ENCODE measurements around the gene ETV2. TPM values are rescaled to one million over a fixed set of nuclear protein-coding genes. Genes with fewer than 3 reads are reported as not detected.

ETV2 gene
- total RNA-seq, 2 experiments from 2014 or later, result 1.2 to 1.4 TPM

- Mint-ChIP-seq H3K4me3 (no peak overlapping the region), H3K4me1 (ENCODE audit: low read depth) (peaks cover 4% of the 10 kb centered on the region), H3K27ac (no peak overlapping the region), H3K36me3 (ENCODE audit: low read depth) (peaks cover 10% of the 10 kb centered on the region), H3K27me3 (no peaks in the 10 kb centered on the region), H3K9me3 (no peaks in the 10 kb centered on the region)
- ATAC-seq (no peak), DNase-seq (no peak)
- POLR2A ChIA-PET, result interaction anchor here (1.0 to 2.5 kb wide), 5 partner anchors 11 to 276 kb away, joined by 3 to 11 read pairs (median 4); partner anchors contain the start of genes COX6B1, ETV2, FFAR1 and HAUS5
- intact Hi-C loops (cut with micrococcal nuclease), result no loop called here
- CTCF ChIA-PET, result interaction anchor here (0.8 kb wide), 1 partner anchor 16 kb away, joined by 3 read pairs; no protein-coding TSS in a partner anchor
- TF ChIP-seq CTCF (IDR thresholded peaks at IDR 0.05), result no peak
Observed at GRCh38 chr19:35623327-35624010, 18.1 kb upstream of the ETV2 start.

- DNase-seq, result no peak
- TF ChIP-seq CTCF (IDR thresholded peaks at IDR 0.05), result no peak
- Mint-ChIP-seq H3K36me3 (ENCODE audit: low read depth) (peaks cover 32% of the 10 kb centered on the region), H3K9me3 (no peaks in the 10 kb centered on the region), H3K4me1 (ENCODE audit: low read depth) (peaks cover 16% of the 10 kb centered on the region), H3K27me3 (no peaks in the 10 kb centered on the region), H3K4me3 (peak overlapping the region; percentile 88), H3K27ac (peak overlapping the region; percentile 89)
- intact Hi-C loops (cut with micrococcal nuclease), result no loop called here
- ChIA-PET CTCF (no interaction called here), POLR2A (interaction anchor here (1.0 to 1.2 kb wide), 3 partner anchors 15 to 37 kb away, joined by 3 read pairs; no protein-coding TSS in a partner anchor)
- peak; percentile 26 for ATAC-seq
Observed at GRCh38 chr19:35628264-35628564, 13.3 kb upstream of the ETV2 start.

- intact Hi-C loops (cut with micrococcal nuclease), result no loop called here
- POLR2A ChIA-PET, result interaction anchor here (1.0 to 1.2 kb wide), 3 partner anchors 15 to 37 kb away, joined by 3 read pairs; no protein-coding TSS in a partner anchor
Observed at GRCh38 chr19:35628565-35629331, 12.8 kb upstream of the ETV2 start, which contains the start of gene RBM42. RBM42 (plus strand) TSS chr19:35629036; CDS start chr19:35629154, 118 bp downstream.

GRCh38 chr19:35629332-35629633, 12.3 kb upstream of the ETV2 start:
- Mint-ChIP-seq H3K36me3 (ENCODE audit: low read depth) (peaks cover 30% of the 10 kb centered on the region), H3K27ac (peak overlapping the region; percentile 89), H3K27me3 (no peaks in the 10 kb centered on the region), H3K4me1 (ENCODE audit: low read depth) (peaks cover 16% of the 10 kb centered on the region), H3K9me3 (no peaks in the 10 kb centered on the region), H3K4me3 (peak overlapping the region; percentile 88)
- TF ChIP-seq CTCF (IDR thresholded peaks at IDR 0.05), result no peak
- POLR2A ChIA-PET, result interaction anchor here (0.9 kb wide), 2 partner anchors 9 to 16 kb away, joined by 3 to 5 read pairs; partner anchors contain the start of gene HAUS5
- intact Hi-C loops (cut with micrococcal nuclease), result no loop called here
- no peak for ATAC-seq
- CTCF ChIA-PET, result no interaction called here
- DNase-seq, result no peak

More at GRCh38 chr19:35628565-35629331, 12.8 kb upstream of the ETV2 start, which contains the start of gene RBM42:
- Mint-ChIP-seq H3K36me3 (ENCODE audit: low read depth) (peaks cover 30% of the 10 kb centered on the region), H3K4me1 (ENCODE audit: low read depth) (peaks cover 16% of the 10 kb centered on the region), H3K27me3 (no peaks in the 10 kb centered on the region), H3K27ac (peak within 1 kb of the TSS; percentile 89), H3K4me3 (peak within 1 kb of the TSS; percentile 88), H3K9me3 (no peaks in the 10 kb centered on the region)
- DNase-seq (peak; percentile 98), ATAC-seq (peak; percentile 100)
- no peak for TF ChIP-seq CTCF (IDR thresholded peaks at IDR 0.05)
- CTCF ChIA-PET, result no interaction called here

Measured in activated CD8-positive, alpha-beta T cell treated with anti-CD3 and anti-CD28 coated beads for 36 hours (primary cell).